Stimulated activated CD4-positive, alpha-beta T cell treated with anti-CD3 and anti-CD28 coated beads, Interleukin-12 subunit alpha, Interleukin-12 subunit beta, amount 100 ng/mL, for 48 hours (primary cell): Measurements from ENCODE around the gene HOOK2.
"Not testable (repeated sequence)": the region's sequence is repeated elsewhere in the genome, so short reads cannot be mapped to it uniquely, and the experiment has no call there.

ENCODE experiments used
- DNase-seq, 3 donors: peaks; one replicate each; pipeline ENCODE4 v3.0.0-alpha.2; 2020; ENCODE audit warnings: low read depth in 2 of 3, low spot score in 1 of 3

The HOOK2 gene

GRCh38 chr19:12722566-12723380, 52.6 kb downstream of the HOOK2 start:
- DNase-seq: peak; percentile 91 to 93 (median 91)

GRCh38 chr19:12721656-12722565, 53.4 kb downstream of the HOOK2 start:
- DNase-seq: no peak

- no peak for DNase-seq
Measured at GRCh38 chr19:12720851-12721655, 54.3 kb downstream of the HOOK2 start.

GRCh38 chr19:12720296-12720695, 55.1 kb downstream of the HOOK2 start:
- DNase-seq: no peak

GRCh38 chr19:12715929-12716328, 59.4 kb downstream of the HOOK2 start:
- DNase-seq: no peak

GRCh38 chr19:12715102-12715501, 60.2 kb downstream of the HOOK2 start:
- DNase-seq: no peak

GRCh38 chr19:12713304-12713703, 62.0 kb downstream of the HOOK2 start:
- not testable (repeated sequence) for DNase-seq
